Measurements from ENCODE around the gene RUFY4. TPM values are rescaled to one million over a fixed set of nuclear protein-coding genes. Genes with fewer than 3 reads are reported as not detected.
"Not testable (repeated sequence)": the region's sequence is repeated elsewhere in the genome, so short reads cannot be mapped to it uniquely, and the experiment has no call there.

RUFY4 gene
- polyA plus RNA-seq, 1 donor (not counting 4 experiments of a cell fraction or from before 2014, with no cell fraction given), result not detected

DNA sequence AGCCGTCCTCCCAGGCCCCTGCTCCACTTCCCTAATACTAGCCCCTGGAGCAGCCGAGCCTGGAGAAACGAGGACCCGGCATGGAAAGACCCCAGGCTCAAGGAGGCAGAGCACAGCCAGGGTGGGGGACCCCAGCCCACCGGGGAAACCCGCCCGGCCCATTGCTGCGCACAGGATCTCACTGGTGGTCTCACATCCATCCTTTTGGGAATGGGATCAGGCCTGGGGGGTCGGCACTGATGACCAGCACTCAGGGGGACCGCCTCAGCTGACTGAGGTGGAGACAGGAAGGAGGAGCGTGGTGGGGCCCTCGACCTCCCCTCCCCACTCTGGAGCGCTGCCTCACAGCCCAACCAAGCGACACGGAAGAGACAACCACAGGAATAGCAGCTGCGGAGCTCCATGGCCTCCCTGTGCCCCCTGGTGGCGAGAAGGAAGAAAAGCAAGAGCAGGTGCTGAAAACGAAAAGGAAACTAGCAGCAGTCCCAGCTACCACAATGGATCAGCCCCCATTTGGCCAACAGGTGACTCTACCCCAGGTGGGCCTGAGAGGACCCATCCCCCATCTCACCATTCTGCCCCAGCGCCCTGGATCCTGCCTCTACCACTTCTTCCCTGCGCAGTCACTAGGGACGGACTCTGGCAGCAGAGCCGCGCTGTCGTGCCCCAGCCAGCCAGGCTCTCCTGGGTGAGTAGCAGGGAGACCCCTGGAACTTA lies 34.4 kb upstream of the RUFY4 start:
- dilution Hi-C loops (cut with MboI; ENCODE audit: extremely low pct_ligation_motif_present, low sequenced_read_pairs); DNase-seq (ENCODE audit: low read depth, low spot score); H3K9me1 ChIP-seq (ENCODE audit: control insufficient read depth, extremely low read depth, insufficient read depth, low read length); H3K9me3 ChIP-seq (ENCODE audit: control insufficient read depth, low read depth, low read length); H2AFZ ChIP-seq (ENCODE audit: control insufficient read depth, low read length); H4K20me1 ChIP-seq (ENCODE audit: control insufficient read depth, extremely low read depth, insufficient read depth, low read length); H3K27ac ChIP-seq (ENCODE audit: control insufficient read depth, insufficient read depth, low read length); H3K36me3 ChIP-seq (ENCODE audit: control insufficient read depth in 2 of 2, extremely low read depth in 1 of 2, insufficient read depth in 2 of 2, low read length in 2 of 2); H3K79me2 ChIP-seq (ENCODE audit: control insufficient read depth, insufficient read depth, low read length); H3K4me2 ChIP-seq (ENCODE audit: control insufficient read depth, extremely low read depth, insufficient read depth, low read depth, low read length); H3K9ac ChIP-seq (ENCODE audit: control insufficient read depth, extremely low read depth, insufficient read depth, low read length); H3K4me3 ChIP-seq (ENCODE audit: control insufficient read depth in 2 of 3, extremely low read depth in 1 of 3, insufficient read depth in 2 of 3, low read depth in 1 of 3, low read length in 3 of 3): not testable (repeated sequence)
- peak; percentile 87 for FAIRE-seq
- Histone ChIP-seq H3K27me3 (ENCODE audit: control insufficient read depth, extremely low read depth, insufficient read depth, low read length) (peaks cover 37% of the 10 kb centered on the region), H3K4me1 (ENCODE audit: control insufficient read depth, extremely low read depth, insufficient read depth, low read length) (peaks cover 35% of the 10 kb centered on the region)
- TF ChIP-seq, protein P1, sequence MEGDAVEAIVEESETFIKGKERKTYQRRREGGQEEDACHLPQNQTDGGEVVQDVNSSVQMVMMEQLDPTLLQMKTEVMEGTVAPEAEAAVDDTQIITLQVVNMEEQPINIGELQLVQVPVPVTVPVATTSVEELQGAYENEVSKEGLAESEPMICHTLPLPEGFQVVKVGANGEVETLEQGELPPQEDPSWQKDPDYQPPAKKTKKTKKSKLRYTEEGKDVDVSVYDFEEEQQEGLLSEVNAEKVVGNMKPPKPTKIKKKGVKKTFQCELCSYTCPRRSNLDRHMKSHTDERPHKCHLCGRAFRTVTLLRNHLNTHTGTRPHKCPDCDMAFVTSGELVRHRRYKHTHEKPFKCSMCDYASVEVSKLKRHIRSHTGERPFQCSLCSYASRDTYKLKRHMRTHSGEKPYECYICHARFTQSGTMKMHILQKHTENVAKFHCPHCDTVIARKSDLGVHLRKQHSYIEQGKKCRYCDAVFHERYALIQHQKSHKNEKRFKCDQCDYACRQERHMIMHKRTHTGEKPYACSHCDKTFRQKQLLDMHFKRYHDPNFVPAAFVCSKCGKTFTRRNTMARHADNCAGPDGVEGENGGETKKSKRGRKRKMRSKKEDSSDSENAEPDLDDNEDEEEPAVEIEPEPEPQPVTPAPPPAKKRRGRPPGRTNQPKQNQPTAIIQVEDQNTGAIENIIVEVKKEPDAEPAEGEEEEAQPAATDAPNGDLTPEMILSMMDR (optimal IDR thresholded peaks at IDR 0.05 in 1 of 3, IDR thresholded peaks at IDR 0.05 in 1 of 3, conservative IDR thresholded peaks at IDR 0.05 in 1 of 3; ENCODE audit: extremely low read depth in 1 of 3, insufficient read depth in 2 of 3, low read length in 3 of 3), result peak in 2 of 3 experiments; percentile 50 to 74

DNA sequence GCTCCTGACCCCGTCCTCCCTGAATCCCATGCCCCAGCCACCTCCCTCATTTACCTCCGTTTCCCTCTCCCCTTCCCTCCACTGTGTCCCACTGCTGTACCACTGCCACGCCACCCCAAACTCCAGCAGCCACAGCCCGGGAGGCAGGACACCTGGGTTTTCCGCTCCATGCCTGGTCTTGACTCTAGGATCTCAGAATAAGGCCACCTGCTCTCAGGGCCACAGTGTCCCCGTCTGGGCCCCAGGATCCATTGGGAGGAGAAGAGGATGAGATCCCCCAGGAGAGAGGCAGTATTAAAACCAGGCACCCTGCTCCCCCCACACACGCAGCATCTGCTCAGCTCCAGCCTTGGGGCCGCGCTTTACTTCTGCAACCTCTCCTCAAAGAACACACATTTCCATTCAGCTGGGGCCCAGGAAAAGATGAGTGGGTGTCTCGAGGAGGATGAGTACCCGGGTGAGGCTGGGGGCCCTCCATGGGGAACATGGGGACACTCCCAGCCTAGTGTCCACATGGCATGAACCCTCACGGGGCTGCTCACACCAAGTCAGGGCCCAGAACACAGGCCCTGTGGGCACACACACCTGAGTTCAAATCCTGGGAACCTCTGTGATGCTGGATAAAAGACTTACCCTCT lies 33.5 kb upstream of the RUFY4 start:
- Histone ChIP-seq H3K27ac (ENCODE audit: control insufficient read depth, insufficient read depth, low read length) (no peak overlapping the region), H3K9ac (ENCODE audit: control insufficient read depth, extremely low read depth, insufficient read depth, low read length) (no peak overlapping the region), H3K4me3 (ENCODE audit: control insufficient read depth in 2 of 3, extremely low read depth in 1 of 3, insufficient read depth in 2 of 3, low read depth in 1 of 3, low read length in 3 of 3) (no peak overlapping the region), H3K9me3 (ENCODE audit: control insufficient read depth, low read depth, low read length) (no peaks in the 10 kb centered on the region), H2AFZ (ENCODE audit: control insufficient read depth, low read length) (no peak overlapping the region), H3K79me2 (ENCODE audit: control insufficient read depth, insufficient read depth, low read length) (no peaks in the 10 kb centered on the region), H4K20me1 (ENCODE audit: control insufficient read depth, extremely low read depth, insufficient read depth, low read length) (no peaks in the 10 kb centered on the region), H3K9me1 (ENCODE audit: control insufficient read depth, extremely low read depth, insufficient read depth, low read length) (no peaks in the 10 kb centered on the region), H3K4me2 (ENCODE audit: control insufficient read depth, extremely low read depth, insufficient read depth, low read depth, low read length) (no peak overlapping the region), H3K36me3 (ENCODE audit: control insufficient read depth in 2 of 2, extremely low read depth in 1 of 2, insufficient read depth in 2 of 2, low read length in 2 of 2) (no peaks in the 10 kb centered on the region), H3K4me1 (ENCODE audit: control insufficient read depth, extremely low read depth, insufficient read depth, low read length) (peaks cover 32% of the 10 kb centered on the region), H3K27me3 (ENCODE audit: control insufficient read depth, extremely low read depth, insufficient read depth, low read length) (peaks cover 46% of the 10 kb centered on the region)
- FAIRE-seq (no peak), DNase-seq (ENCODE audit: low read depth, low spot score) (no peak)
- no peak for TF ChIP-seq EZH2 (IDR thresholded peaks at IDR 0.05; ENCODE audit: low read length)
- TF ChIP-seq, protein P1 (optimal IDR thresholded peaks at IDR 0.05 in 1 of 3, IDR thresholded peaks at IDR 0.05 in 1 of 3, conservative IDR thresholded peaks at IDR 0.05 in 1 of 3; ENCODE audit: extremely low read depth in 1 of 3, insufficient read depth in 2 of 3, low read length in 3 of 3), result no peak
- dilution Hi-C loops (cut with MboI; ENCODE audit: extremely low pct_ligation_motif_present, low sequenced_read_pairs), result no loop called here
